Stomach (tissue), 9 donors: ENCODE data around the gene SIRPA. TPM values are rescaled to one million over a fixed set of nuclear protein-coding genes. Genes with fewer than 3 reads are reported as not detected.

Experiments used
- DNase-seq, 2 donors: peaks; one replicate each; pipeline versions ENCODE4 v3.0.0 to v3.0.0-alpha.2; 2013 to 2019
- H3K27ac ChIP-seq, 5 donors: fragments of 200-600 bp in 4 of 5; sonication (generic) in 4 of 5; one replicate each; pipeline ENCODE4 v1.5.1; 2013 to 2019; ENCODE audit warnings: mild to moderate bottlenecking in 1 of 5, moderate library complexity in 1 of 5
- H3K27me3 ChIP-seq, 3 donors: fragments of 200-600 bp; sonication (generic); one replicate each; pipeline ENCODE4 v1.5.1; 2017 to 2019; ENCODE audit warnings: mixed run types in 1 of 3
- H3K36me3 ChIP-seq, 4 donors: fragments of 200-600 bp; sonication (generic); 1 replicate in 3 of 4; 2 replicates in 1 of 4; pipeline ENCODE4 v1.5.1; 2016 to 2019
- H3K4me1 ChIP-seq, 4 donors: fragments of 200-600 bp; sonication (generic); one replicate each; pipeline ENCODE4 v1.5.1; 2016 to 2019
- H3K4me3 ChIP-seq, 4 donors: fragments of 200-600 bp; sonication (generic) in 3 of 4; one replicate each; pipeline ENCODE4 v1.5.1; 2016 to 2019; ENCODE audit warnings: mild to moderate bottlenecking in 1 of 4
- H3K9me3 ChIP-seq, 4 donors: fragments of 200-600 bp; sonication (generic); one replicate each; pipeline ENCODE4 v1.5.1; 2016 to 2019
- CTCF ChIP-seq, 7 experiments: fragments of 450-650 bp in 4 of 7; fragments of 200-600 bp in 3 of 7; sonication (generic) in 3 of 7; IDR thresholded peaks; one replicate each; pipeline ENCODE4 v1.5.1; 2016 to 2019; ENCODE audit warnings: antibody characterized with exemption in 7 of 7, control low read depth in 2 of 7, mild to moderate bottlenecking in 1 of 7
- EP300 ChIP-seq: sonication (generic); formaldehyde crosslinking; IDR thresholded peaks from one replicate; pipeline ENCODE4 v1.6.1; 2017; ENCODE audit warnings: antibody characterized with exemption
- POLR2A ChIP-seq, 4 donors: fragments of 450-650 bp; IDR thresholded peaks; one replicate each; pipeline ENCODE4 v1.6.1; 2016; ENCODE audit warnings: antibody characterized with exemption in 4 of 4, control low read depth in 2 of 4, mild to moderate bottlenecking in 1 of 4, moderate library complexity in 1 of 4
- POLR2AphosphoS5 ChIP-seq, 3 donors: sonication (generic); formaldehyde crosslinking; IDR thresholded peaks; one replicate each; pipeline ENCODE4 v1.6.1; 2016; ENCODE audit warnings: antibody characterized with exemption in 3 of 3
- WGBS, 5 donors: extraction: QIAGEN DNeasy Blood & Tissue Kit in 3 of 5; methylation state at CpG; one replicate each; pipeline versions ENCODE4 v1.1.5 to v1.1.7; 2013 to 2018; 5-methylcytosine and 5-hydroxymethylcytosine counted together
- intact Hi-C: fragments of 100-400 bp; cut with DNase I; formaldehyde crosslinking; loops from one replicate; pipeline ENCODE4 v1.15.1; 2023; ENCODE audit warnings: low total_unique reads
- polyA plus RNA-seq, 3 donors: library from polyadenylated mRNA; stranded (reverse); fragments of 200-250 nt; gene quantifications; one replicate each; pipeline ENCODE4 v1.2.3, GENCODE V29; 2013
- total RNA-seq, 5 donors: library from RNA; depleted of rRNA; stranded (reverse); fragments of >200 nt; gene quantifications; one replicate each; pipeline versions ENCODE4 v1.1.0 to v1.2.3, GENCODE V29; 2014 to 2016
- donor health status: healthy with polysubstance abuse.
- donor health status: Bipolar disorder and iron deficiency.
- donor health status: healthy.

Gene SIRPA
- total and polyA plus RNA-seq, 8 donors = 0.29 to 35.5 (median 7.8) TPM

GRCh38 chr20:1904135-1904534 lies 8.9 kb downstream of the SIRPA start:
- WGBS, 5 donors = 79 to 84% (median 82%) methylated on average over 7 to 9 of the region's 9 CpGs
- no peaks in the 10 kb centered on the region for H3K9me3 ChIP-seq
- H3K27ac ChIP-seq = no peak overlapping the region
- TF ChIP-seq EP300 (no peak), CTCF (IDR thresholded peaks at IDR 0.05) (no peak), POLR2A (IDR thresholded peaks at IDR 0.05) (no peak), POLR2AphosphoS5 (IDR thresholded peaks at IDR 0.05) (no peak)
- no peaks in the 10 kb centered on the region for H3K27me3 ChIP-seq
- H3K4me3 ChIP-seq = no peak overlapping the region
- H3K36me3 ChIP-seq = peaks cover 0 to 6% (median 5%) of the 10 kb centered on the region in 4 donors
- peaks cover 0 to 25% (median 8%) of the 10 kb centered on the region in 4 donors for H3K4me1 ChIP-seq
- intact Hi-C loops = no loop called here
- DNase-seq = no peak

- peaks cover 0 to 16% (median 7%) of the 10 kb centered on the region in 4 donors for H3K4me1 ChIP-seq
- H3K36me3 ChIP-seq = peaks cover 0 to 6% (median 5%) of the 10 kb centered on the region in 4 donors
- no peak for DNase-seq
- TF ChIP-seq CTCF (IDR thresholded peaks at IDR 0.05) (no peak), POLR2A (IDR thresholded peaks at IDR 0.05) (no peak), POLR2AphosphoS5 (IDR thresholded peaks at IDR 0.05) (no peak), EP300 (no peak)
- WGBS, 5 donors = 88 to 96% (median 91%) methylated on average over 10 of the region's 10 CpGs
- intact Hi-C loops = no loop called here
- H3K9me3 ChIP-seq = no peaks in the 10 kb centered on the region
- H3K4me3 ChIP-seq = no peak overlapping the region
- no peak overlapping the region for H3K27ac ChIP-seq
- no peaks in the 10 kb centered on the region for H3K27me3 ChIP-seq
Measured at GRCh38 chr20:1905009-1905408, 9.8 kb downstream of the SIRPA start.

- intact Hi-C loops = no loop called here
- H3K4me1 ChIP-seq = peaks cover 0 to 9% (median 2%) of the 10 kb centered on the region in 4 donors
Measured at GRCh38 chr20:1905693-1906092, 10.5 kb downstream of the SIRPA start.

GRCh38 chr20:1906361-1907051 lies 11.3 kb downstream of the SIRPA start:
- Histone ChIP-seq H3K27me3 (no peaks in the 10 kb centered on the region), H3K4me1 (peaks cover 0 to 8% (median 0%) of the 10 kb centered on the region in 4 donors), H3K27ac (no peak overlapping the region), H3K9me3 (no peaks in the 10 kb centered on the region), H3K36me3 (peaks cover 0 to 6% (median 2%) of the 10 kb centered on the region in 4 donors), H3K4me3 (no peak overlapping the region)
- intact Hi-C loops = no loop called here
- WGBS, 5 donors = 72 to 84% (median 73%) methylated on average over 9 of the region's 9 CpGs
- no peak for DNase-seq
- no peak for TF ChIP-seq POLR2A (IDR thresholded peaks at IDR 0.05)

More at GRCh38 chr20:1905693-1906092, 10.5 kb downstream of the SIRPA start:
- WGBS, 5 donors = 80 to 92% (median 90%) methylated on average over 9 of the region's 9 CpGs
- Histone ChIP-seq H3K27ac (no peak overlapping the region), H3K27me3 (no peaks in the 10 kb centered on the region), H3K36me3 (peaks cover 0 to 6% (median 3%) of the 10 kb centered on the region in 4 donors), H3K9me3 (no peaks in the 10 kb centered on the region), H3K4me3 (no peak overlapping the region)
- TF ChIP-seq CTCF (IDR thresholded peaks at IDR 0.05) (no peak), EP300 (no peak), POLR2AphosphoS5 (IDR thresholded peaks at IDR 0.05) (no peak), POLR2A (IDR thresholded peaks at IDR 0.05) (no peak)
- no peak for DNase-seq

- peaks cover 0 to 10% (median 6%) of the 10 kb centered on the region in 4 donors for H3K36me3 ChIP-seq
- DNase-seq = no peak
- H3K4me1 ChIP-seq = peaks cover 0 to 8% (median under 1%) of the 10 kb centered on the region in 4 donors
- TF ChIP-seq CTCF (IDR thresholded peaks at IDR 0.05) = no peak
- TF ChIP-seq POLR2AphosphoS5 (IDR thresholded peaks at IDR 0.05) = no peak
- TF ChIP-seq POLR2A (IDR thresholded peaks at IDR 0.05) = no peak
- no peak for TF ChIP-seq EP300
- H3K9me3 ChIP-seq = no peaks in the 10 kb centered on the region
- no peak overlapping the region for H3K4me3 ChIP-seq
- intact Hi-C loops = no loop called here
- H3K27me3 ChIP-seq = no peaks in the 10 kb centered on the region
- 90 to 94% (median 92%) methylated on average over 4 to 6 of the region's 6 CpGs for WGBS, 5 donors
- H3K27ac ChIP-seq = no peak overlapping the region
Measured at GRCh38 chr20:1907586-1907985, 12.4 kb downstream of the SIRPA start.
